ENCODE measurements around the gene FOXO4.
A peak's percentile ranks its signal among the peaks of the same experiment; 100 is the strongest.

FOXO4 gene

DNA sequence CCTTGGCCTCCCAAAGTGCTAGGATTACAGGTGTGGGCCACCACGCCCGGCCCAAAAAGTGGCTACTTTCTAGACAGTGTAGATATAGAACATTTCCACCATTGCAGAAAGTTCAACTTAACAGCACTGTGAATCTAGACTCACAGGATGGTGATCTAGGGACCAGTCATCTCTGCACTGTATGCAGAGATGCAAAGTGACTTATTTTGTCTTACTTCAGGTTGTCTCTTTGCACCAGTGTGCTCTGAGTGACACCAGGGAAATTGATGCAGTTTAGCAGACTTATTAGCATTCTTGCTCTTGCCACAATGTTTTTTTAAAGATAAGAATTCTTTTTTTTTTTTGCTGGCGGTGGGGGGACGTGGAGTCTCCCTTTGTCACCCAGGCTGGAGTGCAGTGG, 12.8 kb upstream of the FOXO4 start:
- Histone ChIP-seq H3K27ac (ENCODE audit: poor library complexity, severe bottlenecking) (no peak overlapping the region), H3K27me3 (ENCODE audit: insufficient read depth, poor library complexity, severe bottlenecking) (no peaks in the 10 kb centered on the region)

DNA sequence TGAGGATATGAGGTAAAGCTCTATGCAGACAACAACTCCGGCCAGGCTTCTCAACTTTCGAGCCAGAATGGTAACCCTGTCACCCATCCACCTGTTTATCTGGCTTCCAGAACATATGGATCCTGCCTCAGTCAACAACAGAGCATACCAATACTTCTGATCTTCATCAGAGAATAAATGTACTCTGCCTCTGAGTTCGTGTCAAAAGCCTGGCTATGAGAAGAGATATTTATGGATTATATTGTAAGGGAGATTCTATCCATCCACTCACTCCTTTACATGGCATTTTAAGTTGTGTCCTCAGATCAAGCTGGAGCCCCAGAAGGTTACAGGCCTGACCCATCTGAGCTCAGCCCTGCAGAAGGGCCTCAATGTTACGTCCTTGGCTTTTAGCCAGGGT, 9.8 kb upstream of the FOXO4 start:
- Histone ChIP-seq H3K9me3 (ENCODE audit: severe bottlenecking) (no peaks in the 10 kb centered on the region), H3K4me3 (ENCODE audit: severe bottlenecking) (no peak overlapping the region), H3K27me3 (ENCODE audit: insufficient read depth, poor library complexity, severe bottlenecking) (no peaks in the 10 kb centered on the region), H3K27ac (ENCODE audit: poor library complexity, severe bottlenecking) (no peak overlapping the region), H3K36me3 (ENCODE audit: low read depth) (no peaks in the 10 kb centered on the region), H3K4me1 (ENCODE audit: insufficient read depth, poor library complexity, severe bottlenecking) (peaks cover 7% of the 10 kb centered on the region)
- TF ChIP-seq, protein P1, sequence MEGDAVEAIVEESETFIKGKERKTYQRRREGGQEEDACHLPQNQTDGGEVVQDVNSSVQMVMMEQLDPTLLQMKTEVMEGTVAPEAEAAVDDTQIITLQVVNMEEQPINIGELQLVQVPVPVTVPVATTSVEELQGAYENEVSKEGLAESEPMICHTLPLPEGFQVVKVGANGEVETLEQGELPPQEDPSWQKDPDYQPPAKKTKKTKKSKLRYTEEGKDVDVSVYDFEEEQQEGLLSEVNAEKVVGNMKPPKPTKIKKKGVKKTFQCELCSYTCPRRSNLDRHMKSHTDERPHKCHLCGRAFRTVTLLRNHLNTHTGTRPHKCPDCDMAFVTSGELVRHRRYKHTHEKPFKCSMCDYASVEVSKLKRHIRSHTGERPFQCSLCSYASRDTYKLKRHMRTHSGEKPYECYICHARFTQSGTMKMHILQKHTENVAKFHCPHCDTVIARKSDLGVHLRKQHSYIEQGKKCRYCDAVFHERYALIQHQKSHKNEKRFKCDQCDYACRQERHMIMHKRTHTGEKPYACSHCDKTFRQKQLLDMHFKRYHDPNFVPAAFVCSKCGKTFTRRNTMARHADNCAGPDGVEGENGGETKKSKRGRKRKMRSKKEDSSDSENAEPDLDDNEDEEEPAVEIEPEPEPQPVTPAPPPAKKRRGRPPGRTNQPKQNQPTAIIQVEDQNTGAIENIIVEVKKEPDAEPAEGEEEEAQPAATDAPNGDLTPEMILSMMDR (IDR thresholded peaks at IDR 0.05; ENCODE audit: poor library complexity, severe bottlenecking), result no peak
- DNase-seq (ENCODE audit: low spot score) (no peak), ATAC-seq (ENCODE audit: low read depth) (no peak)

More for the DNA sequence above, 12.8 kb upstream of the FOXO4 start:
- Histone ChIP-seq H3K9me3 (ENCODE audit: severe bottlenecking) (no peaks in the 10 kb centered on the region), H3K36me3 (ENCODE audit: low read depth) (no peaks in the 10 kb centered on the region), H3K4me3 (ENCODE audit: severe bottlenecking) (no peak overlapping the region), H3K4me1 (ENCODE audit: insufficient read depth, poor library complexity, severe bottlenecking) (peaks cover 7% of the 10 kb centered on the region)
- TF ChIP-seq, protein P1 (IDR thresholded peaks at IDR 0.05; ENCODE audit: poor library complexity, severe bottlenecking), result no peak
- DNase-seq (ENCODE audit: low spot score) (no peak), ATAC-seq (ENCODE audit: low read depth) (no peak)

DNA sequence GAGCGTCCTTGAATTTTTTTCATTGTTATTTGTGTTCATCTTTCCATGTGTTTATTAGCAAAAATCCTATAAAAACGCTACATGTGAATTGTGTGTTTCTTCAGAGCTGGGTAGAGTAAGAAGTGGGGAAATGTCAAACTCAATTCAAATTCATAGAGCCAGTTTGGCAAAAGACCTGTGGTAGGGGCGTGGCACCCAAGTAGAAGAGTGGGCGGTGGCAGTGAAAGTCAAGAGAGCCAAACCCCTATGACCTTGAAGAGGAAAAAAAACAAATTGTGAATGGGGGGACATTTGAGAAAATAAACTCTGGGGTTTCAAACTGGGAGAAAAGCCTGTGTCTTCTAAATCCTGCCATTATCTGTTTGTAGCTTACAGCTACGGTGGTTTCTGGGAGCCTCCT, 4.4 kb upstream of the FOXO4 start:
- H3K4me3 ChIP-seq (ENCODE audit: severe bottlenecking), result no peak overlapping the region
- no peaks in the 10 kb centered on the region for H3K27me3 ChIP-seq (ENCODE audit: insufficient read depth, poor library complexity, severe bottlenecking)
- H3K4me1 ChIP-seq (ENCODE audit: insufficient read depth, poor library complexity, severe bottlenecking), result no peaks in the 10 kb centered on the region
- H3K27ac ChIP-seq (ENCODE audit: poor library complexity, severe bottlenecking), result no peak overlapping the region
- no peaks in the 10 kb centered on the region for H3K36me3 ChIP-seq (ENCODE audit: low read depth)
- TF ChIP-seq, protein P1 (IDR thresholded peaks at IDR 0.05; ENCODE audit: poor library complexity, severe bottlenecking), result no peak
- ATAC-seq (ENCODE audit: low read depth), result no peak
- DNase-seq (ENCODE audit: low spot score), result no peak
- no peaks in the 10 kb centered on the region for H3K9me3 ChIP-seq (ENCODE audit: severe bottlenecking)

DNA sequence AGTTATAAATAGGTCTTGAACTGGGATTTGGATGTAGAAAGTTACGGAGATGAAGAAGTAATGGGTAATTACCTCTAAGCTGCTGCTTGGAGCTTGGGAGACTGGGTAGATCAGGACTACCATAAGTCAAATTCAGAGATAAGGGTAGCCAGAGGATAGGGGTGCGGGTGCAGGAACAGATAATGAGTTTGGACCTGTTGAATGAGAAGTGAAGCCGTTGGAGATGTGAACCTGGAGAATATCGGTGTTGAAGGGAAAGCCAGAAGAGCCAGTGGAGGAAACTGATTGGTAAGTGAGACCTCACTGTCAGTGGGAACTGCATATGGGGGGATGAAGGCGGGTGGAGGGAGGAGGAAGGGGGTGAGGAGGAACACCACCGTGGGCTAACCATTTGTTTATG, 618 bp upstream of the FOXO4 start:
- TF ChIP-seq, protein P1 (IDR thresholded peaks at IDR 0.05; ENCODE audit: poor library complexity, severe bottlenecking), result no peak
- Histone ChIP-seq H3K27me3 (ENCODE audit: insufficient read depth, poor library complexity, severe bottlenecking) (no peaks in the 10 kb centered on the region), H3K36me3 (ENCODE audit: low read depth) (no peaks in the 10 kb centered on the region), H3K9me3 (ENCODE audit: severe bottlenecking) (no peaks in the 10 kb centered on the region), H3K27ac (ENCODE audit: poor library complexity, severe bottlenecking) (no peak overlapping the region), H3K4me1 (ENCODE audit: insufficient read depth, poor library complexity, severe bottlenecking) (no peaks in the 10 kb centered on the region), H3K4me3 (ENCODE audit: severe bottlenecking) (peak overlapping the region; percentile 45)
- DNase-seq (ENCODE audit: low spot score) (no peak), ATAC-seq (ENCODE audit: low read depth) (no peak)

DNA sequence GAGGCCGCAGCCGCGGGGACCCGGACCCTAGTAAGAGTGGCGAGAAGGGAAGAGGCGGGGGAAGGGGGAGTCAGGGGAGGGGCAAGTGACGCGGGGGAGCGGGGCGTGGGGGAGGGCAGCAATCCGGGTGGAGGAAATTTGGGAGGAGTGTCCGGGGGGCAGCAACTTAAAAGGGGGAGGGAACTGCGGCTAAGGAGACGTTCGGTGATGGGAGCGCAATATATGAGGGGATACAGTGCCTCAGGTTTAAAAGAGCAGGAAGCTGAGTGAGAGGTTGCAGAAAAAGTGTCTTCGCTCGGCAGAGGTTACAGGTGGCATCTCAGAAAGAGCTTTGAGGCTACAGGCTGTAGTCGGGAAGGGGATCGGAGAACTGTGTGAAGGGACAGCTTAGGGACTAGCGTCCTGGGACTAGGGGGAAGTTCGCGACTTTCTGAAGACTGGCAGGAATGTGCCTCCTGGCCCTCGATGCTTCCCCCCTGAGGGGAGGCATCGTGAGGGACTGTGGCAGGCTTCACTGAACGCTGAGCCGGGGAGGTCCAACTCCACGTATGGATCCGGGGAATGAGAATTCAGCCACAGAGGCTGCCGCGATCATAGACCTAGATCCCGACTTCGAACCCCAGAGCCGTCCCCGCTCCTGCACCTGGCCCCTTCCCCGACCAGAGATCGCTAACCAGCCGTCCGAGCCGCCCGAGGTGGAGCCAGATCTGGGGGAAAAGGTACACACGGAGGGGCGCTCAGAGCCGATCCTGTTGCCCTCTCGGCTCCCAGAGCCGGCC, 519 bp downstream of the FOXO4 start:
- no peak overlapping the region for H3K27ac ChIP-seq (ENCODE audit: poor library complexity, severe bottlenecking)
- peak overlapping the region; percentile 45 for H3K4me3 ChIP-seq (ENCODE audit: severe bottlenecking)
- ATAC-seq (ENCODE audit: low read depth), result peak; percentile 42

More for the DNA sequence above, 519 bp downstream of the FOXO4 start:
- TF ChIP-seq, protein P1 (IDR thresholded peaks at IDR 0.05; ENCODE audit: poor library complexity, severe bottlenecking), result no peak
- DNase-seq (ENCODE audit: low spot score), result no peak
- Histone ChIP-seq H3K9me3 (ENCODE audit: severe bottlenecking) (no peaks in the 10 kb centered on the region), H3K36me3 (ENCODE audit: low read depth) (no peaks in the 10 kb centered on the region), H3K27me3 (ENCODE audit: insufficient read depth, poor library complexity, severe bottlenecking) (no peaks in the 10 kb centered on the region), H3K4me1 (ENCODE audit: insufficient read depth, poor library complexity, severe bottlenecking) (no peaks in the 10 kb centered on the region)
